Neural cell (in vitro differentiated cells): Measurements from ENCODE around the gene DNAAF1.

ENCODE experiments used
- EP300 ChIP-seq: fragments of 450-650 bp; conservative IDR thresholded peaks from 2 replicates; pipeline ENCODE4 v1.6.1; 2014; ENCODE audit warnings: antibody characterized with exemption, mild to moderate bottlenecking, moderate library complexity; ENCODE audit not compliant: poor library complexity, severe bottlenecking
- EZH2 ChIP-seq: fragments of 200-600, 300-800 bp; shearing (Covaris generic), sonication (generic); IDR thresholded peaks from 2 replicates; pipeline ENCODE4 v1.6.1; 2014; ENCODE audit warnings: antibody characterized with exemption, low read length, borderline replicate concordance, mild to moderate bottlenecking; ENCODE audit not compliant: insufficient read depth, poor library complexity, severe bottlenecking
- POLR2AphosphoS5 ChIP-seq: IDR thresholded peaks from 2 replicates; pipeline ENCODE4 v1.6.1; 2012
- TF ChIP-seq, protein P1 (sequence below): IDR thresholded peaks from 2 replicates; pipeline ENCODE4 v1.6.1; 2012; ENCODE audit warnings: borderline replicate concordance
- TF ChIP-seq, protein P2 (sequence below): fragments of 450-650 bp; IDR thresholded peaks from 2 replicates; pipeline ENCODE4 v1.5.1; 2014; ENCODE audit warnings: antibody characterized with exemption, mild to moderate bottlenecking, moderate library complexity; ENCODE audit not compliant: poor library complexity, severe bottlenecking

DNA sequence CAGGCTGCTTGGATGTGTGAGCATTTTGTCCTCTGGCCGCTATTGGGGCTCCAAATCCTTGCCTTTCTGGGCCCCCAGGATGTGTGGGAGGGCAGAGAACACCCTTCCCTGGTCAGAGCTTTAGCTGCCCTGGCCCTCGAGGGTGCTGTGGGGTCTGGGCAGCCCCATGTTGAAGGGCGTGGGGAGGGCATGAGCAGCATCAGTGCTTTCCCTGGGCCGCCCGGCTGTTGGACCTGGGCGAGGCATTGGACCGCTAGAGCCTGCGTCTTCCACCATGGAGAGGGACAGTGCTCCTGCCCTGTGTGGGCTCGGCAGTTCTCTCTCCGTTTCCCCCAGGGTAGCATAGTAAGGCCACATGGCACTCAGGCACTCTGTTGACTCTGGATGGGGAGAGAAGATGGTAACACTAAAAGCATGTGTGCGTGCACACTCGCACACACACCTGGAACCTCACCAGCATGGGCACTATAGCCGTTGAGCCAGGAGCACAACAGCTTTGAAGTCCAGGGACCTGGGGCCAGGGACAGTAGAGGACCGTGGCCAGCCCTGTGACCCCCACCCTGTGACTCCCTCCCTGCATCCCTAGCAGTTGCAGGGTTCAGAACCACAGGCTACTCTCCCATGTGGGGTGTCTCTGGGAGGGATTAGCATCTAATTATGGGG lies 52.5 kb downstream of the DNAAF1 start:
- TF ChIP-seq, protein P1, sequence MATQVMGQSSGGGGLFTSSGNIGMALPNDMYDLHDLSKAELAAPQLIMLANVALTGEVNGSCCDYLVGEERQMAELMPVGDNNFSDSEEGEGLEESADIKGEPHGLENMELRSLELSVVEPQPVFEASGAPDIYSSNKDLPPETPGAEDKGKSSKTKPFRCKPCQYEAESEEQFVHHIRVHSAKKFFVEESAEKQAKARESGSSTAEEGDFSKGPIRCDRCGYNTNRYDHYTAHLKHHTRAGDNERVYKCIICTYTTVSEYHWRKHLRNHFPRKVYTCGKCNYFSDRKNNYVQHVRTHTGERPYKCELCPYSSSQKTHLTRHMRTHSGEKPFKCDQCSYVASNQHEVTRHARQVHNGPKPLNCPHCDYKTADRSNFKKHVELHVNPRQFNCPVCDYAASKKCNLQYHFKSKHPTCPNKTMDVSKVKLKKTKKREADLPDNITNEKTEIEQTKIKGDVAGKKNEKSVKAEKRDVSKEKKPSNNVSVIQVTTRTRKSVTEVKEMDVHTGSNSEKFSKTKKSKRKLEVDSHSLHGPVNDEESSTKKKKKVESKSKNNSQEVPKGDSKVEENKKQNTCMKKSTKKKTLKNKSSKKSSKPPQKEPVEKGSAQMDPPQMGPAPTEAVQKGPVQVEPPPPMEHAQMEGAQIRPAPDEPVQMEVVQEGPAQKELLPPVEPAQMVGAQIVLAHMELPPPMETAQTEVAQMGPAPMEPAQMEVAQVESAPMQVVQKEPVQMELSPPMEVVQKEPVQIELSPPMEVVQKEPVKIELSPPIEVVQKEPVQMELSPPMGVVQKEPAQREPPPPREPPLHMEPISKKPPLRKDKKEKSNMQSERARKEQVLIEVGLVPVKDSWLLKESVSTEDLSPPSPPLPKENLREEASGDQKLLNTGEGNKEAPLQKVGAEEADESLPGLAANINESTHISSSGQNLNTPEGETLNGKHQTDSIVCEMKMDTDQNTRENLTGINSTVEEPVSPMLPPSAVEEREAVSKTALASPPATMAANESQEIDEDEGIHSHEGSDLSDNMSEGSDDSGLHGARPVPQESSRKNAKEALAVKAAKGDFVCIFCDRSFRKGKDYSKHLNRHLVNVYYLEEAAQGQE: no peak
- TF ChIP-seq, protein P2, sequence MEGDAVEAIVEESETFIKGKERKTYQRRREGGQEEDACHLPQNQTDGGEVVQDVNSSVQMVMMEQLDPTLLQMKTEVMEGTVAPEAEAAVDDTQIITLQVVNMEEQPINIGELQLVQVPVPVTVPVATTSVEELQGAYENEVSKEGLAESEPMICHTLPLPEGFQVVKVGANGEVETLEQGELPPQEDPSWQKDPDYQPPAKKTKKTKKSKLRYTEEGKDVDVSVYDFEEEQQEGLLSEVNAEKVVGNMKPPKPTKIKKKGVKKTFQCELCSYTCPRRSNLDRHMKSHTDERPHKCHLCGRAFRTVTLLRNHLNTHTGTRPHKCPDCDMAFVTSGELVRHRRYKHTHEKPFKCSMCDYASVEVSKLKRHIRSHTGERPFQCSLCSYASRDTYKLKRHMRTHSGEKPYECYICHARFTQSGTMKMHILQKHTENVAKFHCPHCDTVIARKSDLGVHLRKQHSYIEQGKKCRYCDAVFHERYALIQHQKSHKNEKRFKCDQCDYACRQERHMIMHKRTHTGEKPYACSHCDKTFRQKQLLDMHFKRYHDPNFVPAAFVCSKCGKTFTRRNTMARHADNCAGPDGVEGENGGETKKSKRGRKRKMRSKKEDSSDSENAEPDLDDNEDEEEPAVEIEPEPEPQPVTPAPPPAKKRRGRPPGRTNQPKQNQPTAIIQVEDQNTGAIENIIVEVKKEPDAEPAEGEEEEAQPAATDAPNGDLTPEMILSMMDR: no peak
- TF ChIP-seq POLR2AphosphoS5: no peak
- no peak for TF ChIP-seq EZH2
- no peak for TF ChIP-seq EP300
